Measurements from ENCODE around the gene FZD10.

- TF ChIP-seq POLR2A (IDR thresholded peaks at IDR 0.05) (no peak), CTCF (IDR thresholded peaks at IDR 0.05) (no peak)
Measured at GRCh38 chr12:130121226-130122000, 40.9 kb upstream of the FZD10 start.

Data from ovary (tissue), 3 donors.